Activated naive CD4-positive, alpha-beta T cell treated with anti-CD3 and anti-CD28 coated beads, Interleukin-2, amount 50 U/mL, for 16 hours (primary cell): ENCODE measurements around the gene MKNK1.

Experiments
- DNase-seq: peaks from one replicate; pipeline ENCODE4 v3.0.0-alpha.2; 2020

Gene MKNK1

DNA sequence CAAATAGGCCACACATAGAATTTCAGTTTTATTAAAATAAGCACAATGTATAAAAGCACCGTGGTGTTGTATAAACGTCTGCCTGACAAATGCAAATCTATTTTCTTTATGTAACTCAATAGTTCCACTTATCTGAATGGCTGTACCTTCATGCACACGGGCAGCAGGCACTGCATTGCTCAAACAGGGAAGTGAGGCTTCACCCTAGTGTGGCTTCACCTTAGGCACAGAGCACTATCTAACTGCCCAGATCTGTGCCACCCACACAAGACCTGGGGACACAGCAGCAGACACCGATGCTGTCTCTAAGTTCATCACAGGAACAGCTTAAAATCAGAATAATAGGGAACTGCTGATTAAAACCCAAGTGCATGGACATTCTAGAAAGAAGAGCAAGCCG lies 46.7 kb downstream of the MKNK1 start:
- no peak for DNase-seq

DNA sequence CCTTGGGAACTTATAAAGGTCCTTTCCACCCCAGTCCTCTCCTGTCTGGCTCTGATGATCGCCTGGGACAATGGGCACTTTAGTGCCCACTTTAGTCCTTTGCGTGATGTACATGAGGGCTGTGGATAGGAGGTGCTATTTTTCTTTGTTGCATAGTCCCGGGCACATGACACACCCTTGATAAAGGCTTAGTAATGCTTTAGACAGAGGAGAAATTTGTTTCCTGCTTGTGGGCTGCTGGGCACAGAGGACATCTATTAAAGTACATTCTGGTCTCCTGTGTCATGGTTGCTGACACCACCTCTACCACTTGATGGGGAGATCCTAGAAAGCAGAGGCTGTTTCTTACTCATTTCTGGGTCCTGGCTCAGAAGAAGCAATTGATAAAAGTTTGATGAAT lies 47.2 kb downstream of the MKNK1 start:
- DNase-seq: no peak

DNA sequence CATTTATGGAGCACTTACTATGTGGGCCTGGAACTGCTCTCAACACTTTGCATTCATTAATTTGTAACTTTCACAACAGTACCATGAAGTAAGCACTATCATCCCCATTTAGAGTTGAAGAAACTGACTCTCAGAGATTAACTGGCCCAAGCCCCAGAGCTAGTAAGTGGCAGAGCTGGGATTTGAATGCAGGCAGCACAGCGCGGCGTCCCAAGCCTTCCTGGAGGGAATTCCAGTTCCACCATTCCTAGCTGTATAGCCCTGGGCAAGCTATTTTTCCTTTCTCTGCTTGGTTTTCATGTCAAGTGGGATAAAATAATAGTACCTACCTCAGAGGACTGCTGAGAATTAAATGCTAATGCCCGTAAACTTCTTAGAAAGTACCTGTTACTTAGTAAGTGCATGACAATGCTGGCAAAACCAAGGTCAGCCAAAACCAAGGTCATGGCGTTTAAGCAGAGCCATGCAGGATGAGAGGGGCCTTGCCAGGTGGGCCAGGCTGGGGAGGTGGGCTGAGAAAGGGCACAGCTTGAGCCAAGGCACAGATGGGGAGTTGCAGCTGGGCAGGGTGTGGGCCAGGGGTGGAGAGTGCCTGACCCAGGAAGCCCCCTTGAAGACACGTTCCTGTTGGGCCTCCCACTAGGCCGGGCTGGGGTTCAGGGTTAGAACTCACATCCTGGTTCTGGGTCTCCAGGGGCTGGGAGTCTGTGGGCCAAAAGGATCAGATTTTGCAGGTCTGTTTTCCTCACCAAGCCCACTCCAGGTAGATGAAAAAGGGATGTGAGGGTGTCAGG lies 48.0 kb downstream of the MKNK1 start:
- no peak for DNase-seq

DNA sequence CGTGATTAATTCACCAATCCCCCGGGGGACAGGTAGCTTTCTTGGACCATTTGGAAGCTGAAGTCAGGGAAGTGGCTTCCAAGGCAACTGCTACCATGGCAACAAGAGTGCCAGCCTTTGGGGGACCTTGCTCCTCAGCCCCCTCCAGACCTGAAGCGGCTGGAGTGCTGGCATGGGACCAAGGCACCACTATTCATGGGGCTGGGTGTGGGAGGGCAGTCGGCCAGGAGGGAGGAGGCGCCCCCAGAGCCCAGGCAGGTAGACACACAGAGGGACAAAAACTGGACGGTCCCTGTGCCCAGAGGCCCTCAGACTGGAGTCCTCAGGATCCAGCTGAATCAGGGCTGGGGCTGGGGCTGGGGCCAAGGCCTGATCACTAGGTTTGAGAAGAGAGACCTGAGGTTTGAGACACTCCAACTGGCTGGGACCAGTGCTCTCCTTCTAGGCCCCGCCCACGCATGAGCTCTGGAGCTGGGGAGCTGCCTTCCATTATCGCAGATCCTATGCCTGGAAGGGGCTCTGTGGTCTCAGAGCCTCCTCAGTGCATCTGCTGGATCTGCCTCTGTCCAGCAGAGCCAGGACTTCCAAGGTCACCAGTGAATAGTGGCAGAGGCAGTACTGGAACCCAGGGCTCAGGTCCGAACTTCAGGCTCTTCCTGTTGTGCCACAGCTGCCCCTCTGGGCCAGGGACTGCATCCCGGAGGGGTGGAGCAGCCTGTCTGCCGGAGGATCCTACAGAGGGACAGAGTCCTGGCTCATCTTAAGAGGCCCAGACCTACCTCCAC lies 49.3 kb downstream of the MKNK1 start:
- DNase-seq: no peak

DNA sequence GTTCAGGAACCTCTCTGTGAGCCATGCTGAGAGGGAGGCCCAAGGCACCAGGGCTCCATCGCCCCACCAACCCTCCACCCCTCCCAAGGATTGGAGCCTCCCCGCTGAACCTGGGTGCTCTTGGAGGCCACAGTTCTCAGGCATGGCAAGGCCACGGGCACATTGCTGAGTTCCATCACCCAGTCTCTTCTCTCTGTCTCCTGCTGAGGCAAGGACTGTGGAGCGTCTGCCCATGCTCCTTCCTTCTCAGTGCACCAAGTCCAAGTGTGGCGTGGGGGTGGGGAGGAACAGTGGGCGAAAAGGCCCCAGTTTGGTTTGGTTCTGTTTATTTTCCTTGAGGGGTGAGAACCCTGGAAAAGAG lies 49.9 kb downstream of the MKNK1 start:
- DNase-seq: no peak

DNA sequence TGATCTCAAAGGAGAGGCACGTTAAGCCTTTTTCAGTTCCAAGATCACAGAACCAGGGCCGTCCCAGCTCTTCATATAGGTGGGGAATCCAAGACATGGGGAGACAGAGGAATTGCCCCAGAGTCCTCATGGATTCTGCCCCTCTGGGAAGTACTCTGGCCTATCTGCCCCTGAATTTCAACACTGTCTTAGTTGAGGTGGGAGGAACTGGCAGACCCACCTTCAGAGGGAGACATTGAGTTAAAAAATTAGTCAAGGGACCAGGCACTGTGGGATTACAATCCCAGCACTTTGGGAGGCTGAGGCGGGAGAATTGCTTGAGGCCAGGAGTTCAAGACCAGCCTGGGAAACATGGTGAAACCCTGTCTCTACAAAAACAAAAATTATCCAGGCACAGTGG lies 50.6 kb downstream of the MKNK1 start:
- no peak for DNase-seq

DNA sequence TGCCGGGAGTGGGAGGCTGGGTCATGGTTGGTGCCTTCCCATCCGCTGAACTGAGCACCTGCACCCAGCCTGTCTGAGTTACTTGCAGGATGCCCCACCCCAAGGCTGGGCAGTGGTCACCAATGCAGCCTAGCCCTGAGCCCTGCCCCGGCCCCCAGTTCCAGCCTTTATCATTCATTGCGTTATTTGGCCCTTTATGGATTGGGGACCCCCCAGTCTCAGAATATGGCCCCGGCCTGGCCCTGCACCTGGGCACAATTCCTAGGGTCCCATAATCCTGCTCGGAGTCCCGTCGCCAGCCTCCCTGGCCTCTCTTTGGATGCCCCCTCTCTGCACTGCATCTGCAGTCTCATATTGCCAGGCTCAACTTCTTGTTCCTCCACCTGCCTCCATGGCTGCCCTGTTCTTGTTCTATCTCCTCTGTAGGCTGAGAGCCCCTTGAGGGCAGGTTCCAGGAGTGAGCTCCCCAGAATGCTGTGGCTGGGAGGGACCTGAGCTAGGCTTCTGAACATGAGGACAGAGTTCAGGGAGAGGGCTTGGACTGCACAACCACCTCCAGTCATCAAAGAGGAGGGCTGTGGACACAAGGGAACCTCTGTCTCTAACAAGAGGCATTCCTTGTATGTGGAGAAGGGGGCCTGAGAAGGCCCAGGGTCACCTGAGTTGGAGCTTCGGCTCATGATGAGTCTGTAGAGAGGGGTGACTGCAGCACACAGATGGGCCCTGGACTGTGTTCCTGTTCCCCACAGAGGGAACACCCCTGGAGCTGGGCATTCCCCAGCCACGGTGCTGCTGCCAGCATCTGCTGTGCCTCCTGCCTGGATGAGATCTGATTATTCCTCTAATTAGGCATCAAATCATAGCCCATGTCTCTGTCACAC lies 51.5 kb downstream of the MKNK1 start:
- DNase-seq: no peak

DNA sequence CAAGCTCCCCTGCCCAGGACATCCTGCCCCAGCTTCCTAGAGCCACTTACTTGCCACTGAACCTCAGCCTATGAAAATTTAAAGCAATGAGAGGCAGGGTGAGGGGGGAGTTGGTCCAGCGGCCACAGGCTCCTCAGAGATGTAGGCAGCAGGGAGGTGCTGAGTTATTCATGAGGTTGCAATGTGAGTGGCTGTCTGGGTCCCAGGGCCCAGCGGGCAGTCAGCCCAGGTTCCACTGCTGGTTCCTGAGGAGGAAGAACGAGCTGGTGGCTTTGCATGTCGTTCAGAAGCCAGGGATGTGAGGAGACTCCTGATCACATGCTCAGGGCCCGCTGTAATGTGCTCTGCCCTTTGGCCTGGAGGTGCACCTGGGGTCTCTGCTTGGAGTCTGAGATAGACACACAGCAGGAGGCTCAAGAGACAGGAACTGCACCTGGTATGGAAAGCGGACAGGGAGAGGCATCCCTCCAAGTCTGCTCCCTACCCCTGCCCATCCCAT lies 52.4 kb downstream of the MKNK1 start, which contains the start of gene KNCN:
KNCN (minus strand) TSS at position 51 of the 499 bp plus-strand sequence. CDS start 432 bp downstream, outside the sequence.
- no peak for DNase-seq

DNA sequence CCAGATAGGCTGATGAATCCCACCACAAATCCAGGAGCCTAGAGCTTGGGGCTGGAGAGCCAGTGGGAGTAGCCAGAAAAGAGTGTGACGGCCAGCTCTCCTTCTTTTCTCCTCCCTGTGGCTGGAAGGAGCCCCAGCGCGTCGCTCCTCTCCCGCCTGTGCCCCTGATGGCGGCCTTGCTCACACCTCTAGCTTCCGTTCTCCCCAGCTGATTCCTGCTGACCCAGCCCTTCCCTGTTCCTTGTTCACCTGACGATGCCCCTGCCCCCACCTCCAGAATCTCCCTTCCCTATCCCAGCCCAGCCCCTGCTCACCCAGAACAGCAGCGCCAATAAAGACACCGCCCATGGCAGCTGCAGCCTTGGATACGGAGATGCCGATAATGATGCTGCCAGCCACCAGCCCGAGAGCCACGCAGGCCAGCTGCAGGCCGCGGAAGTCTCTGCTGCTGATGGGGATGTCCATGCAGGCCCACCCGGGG lies 53.3 kb downstream of the MKNK1 start:
- DNase-seq: no peak

DNA sequence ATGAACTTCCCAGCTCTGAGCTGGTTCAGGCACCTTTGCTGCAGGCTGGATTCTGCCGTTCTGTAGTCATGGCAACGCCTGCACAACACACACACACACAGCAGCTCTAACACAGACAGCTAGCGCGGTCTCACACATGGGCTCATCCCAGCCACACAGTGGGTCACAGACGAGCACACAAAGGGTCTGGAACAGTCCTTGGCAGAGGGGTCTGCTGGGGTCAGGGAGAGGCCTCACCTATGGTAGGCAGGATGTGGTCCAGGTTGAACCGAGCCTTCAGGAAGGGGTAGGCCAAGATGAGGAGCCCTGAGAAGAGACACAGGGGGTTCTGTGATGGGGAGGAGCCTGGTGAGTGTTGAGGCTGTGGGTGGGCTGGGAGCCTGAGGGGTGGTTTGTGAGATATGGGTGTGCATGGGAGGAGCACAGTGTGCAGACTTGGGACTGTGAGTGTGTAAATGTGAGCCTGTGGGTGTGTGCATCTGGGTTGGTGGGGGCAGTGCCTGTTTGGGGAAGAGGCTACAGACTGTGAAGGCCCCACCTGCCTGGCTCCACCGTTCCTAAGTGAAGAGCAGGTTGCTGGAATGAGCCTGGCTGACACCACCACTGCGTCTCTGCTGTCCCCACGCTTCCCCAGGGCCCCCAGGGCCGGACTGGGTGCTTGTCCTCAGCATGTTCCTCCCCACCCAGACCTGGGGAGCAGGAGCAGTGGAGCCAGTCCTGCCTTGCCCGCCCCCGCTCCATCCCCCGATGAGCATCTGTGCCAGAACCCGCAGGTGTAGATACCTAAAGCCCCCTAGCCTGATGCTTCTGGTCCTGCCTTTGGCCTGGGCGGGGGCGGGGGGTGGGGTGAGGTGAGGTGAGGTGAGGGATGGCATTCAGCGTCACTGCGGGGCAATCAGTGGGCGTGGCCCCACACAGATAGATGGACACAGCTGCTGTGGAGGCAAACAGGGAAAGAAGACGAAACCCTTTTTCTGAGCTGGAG lies 54.1 kb downstream of the MKNK1 start:
- DNase-seq: no peak

DNA sequence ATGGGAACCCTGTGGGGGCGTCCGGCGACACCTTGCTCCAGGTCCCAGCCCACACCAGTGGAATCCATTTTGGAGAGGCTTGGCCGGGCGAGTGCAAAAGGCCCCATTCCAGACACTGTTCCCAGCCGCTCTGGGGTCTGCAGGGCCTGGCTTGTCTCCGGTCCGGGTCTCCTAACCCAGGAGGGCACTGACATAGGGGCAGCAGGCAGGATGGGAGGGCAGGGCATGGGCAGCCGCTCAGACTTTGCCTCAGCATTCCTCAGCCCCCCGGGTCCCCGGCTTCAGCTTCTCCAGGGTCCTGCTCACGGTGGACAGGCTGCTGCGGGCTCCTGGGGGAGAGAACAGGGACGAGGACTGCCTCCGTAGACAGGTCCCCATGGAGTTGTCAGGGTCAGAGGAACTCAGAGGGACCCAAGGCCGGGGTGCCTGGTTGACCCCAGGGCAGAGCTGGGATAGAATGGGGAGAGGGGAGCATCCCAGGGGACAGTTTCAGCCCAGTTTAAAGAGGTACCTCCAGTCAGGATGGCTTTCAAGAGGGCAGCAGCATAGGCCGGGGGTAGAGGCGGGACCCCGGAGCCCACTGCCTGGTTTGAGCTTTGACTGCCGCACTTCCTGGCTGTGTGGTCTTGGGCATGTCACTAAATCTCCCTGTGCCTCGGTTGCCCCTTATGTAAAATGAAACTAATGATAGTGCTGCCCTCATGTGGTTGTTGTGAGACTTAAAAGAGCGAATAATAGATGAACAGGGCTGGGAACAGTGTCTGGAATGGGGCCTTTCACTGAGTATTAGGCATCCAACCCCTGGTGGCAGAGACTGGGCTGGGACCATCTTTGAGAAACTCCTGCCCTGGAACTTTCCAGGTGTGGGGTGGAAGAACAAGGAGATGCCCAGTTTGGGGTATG lies 56.3 kb downstream of the MKNK1 start:
- no peak for DNase-seq

DNA sequence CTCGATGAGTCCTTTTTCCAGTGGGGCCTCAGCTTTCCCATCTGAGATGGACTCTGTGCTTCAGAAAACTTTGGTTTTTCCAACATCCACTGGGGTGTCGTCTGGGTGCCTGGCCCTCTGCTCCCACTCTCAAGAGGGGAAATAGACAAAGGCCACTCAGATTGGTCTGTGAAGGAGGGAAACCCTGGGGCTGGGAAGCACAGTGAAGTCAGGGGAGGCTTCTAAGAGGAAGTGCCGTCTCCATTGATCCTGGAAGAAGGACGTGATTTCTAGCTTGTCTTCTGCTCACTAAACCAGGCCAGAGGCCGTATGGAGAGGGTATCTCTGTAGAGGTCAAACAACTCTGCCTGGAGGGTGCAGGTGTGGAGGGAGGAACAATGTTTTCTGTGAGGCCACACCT lies 57.9 kb downstream of the MKNK1 start:
- DNase-seq: no peak

DNA sequence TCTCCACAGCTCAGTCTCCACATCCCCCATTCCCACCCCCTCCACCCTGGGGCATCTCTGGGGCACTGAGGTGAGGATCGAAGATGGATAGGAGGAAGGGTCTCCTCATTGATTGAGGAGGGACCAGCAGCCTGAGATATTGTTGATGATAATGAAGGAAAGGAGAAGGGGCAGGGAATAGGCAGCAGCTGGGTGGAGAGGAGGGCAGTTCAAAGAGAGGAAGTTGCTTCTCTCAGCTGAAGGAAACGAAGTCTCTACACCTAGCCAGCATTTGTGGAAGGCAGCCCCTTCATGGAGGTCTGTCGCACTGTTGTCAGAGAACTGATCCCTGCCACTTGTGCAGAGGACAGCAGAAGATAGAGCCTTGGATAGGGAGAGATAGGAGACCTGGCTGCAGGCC lies 58.3 kb downstream of the MKNK1 start:
- DNase-seq: no peak

DNA sequence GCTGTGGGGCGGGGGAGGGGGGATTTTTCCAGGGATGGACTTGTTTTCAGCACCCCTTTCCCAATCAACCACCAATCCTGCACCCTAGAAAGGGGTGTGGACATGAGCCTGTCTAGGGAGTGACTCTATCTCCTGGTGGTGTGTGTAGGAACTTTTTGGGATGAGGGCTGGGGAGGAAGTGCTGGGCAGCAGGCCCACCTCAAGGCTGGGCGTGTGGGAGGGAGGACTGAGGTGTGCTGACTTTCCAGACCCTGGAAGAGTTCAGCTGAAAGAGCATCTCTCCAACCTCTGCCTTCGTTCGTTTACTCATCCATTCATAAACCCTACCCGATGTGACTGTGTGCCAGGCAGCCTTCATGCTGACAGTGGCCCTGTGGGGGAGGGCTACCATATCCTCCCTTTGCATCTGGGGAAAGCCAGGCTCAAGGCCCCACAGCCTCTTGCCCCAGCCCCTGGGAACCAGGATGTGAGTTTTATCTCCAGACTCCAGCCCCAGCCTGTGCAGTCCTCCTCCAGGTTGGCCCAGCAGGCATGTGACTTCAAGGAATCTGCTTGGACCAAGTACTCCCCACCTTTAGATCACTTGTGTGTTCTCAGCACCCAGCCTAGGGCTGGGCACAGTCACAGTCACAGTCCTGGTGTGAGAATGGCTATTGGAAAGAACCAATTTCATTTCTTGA lies 59.4 kb downstream of the MKNK1 start:
- no peak for DNase-seq

DNA sequence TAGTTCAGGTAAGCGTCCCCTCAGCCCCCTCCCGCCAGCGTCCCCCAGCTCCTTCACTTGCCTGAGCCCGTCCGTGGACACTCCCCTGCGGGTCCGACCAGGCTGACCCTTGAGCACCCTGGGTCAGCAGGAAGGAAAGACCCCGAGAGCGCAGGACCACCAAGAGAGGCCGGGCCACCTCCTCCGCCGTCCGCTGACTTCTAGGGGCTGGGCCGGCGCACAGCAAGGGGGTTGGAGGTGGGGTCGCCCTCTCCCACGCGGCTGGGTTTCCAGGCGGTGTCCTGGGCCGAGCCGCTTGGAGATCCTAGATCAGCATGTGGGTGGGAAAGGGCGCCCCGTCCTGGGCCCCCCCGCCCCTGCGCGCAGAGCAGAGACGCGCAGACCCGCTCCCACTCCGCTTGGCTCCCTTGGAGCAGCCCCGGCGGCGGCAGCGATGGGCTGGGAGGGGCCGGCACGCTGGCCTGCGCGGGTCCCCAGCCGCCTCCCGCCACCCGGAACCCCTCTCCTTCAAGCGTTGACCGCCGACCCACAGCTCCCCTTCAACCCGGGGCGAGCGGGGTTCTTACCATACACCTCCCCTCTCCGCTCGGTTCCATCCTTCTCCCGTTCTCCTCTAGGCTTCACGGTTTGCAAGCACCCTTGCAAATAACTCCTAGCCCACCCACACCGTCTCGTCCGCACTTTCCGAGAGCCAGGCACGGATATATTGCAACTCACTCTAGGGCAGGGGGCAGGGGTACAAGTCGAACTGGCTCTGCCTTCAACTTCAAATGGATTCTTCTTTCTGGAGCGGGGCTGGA lies 60.1 kb downstream of the MKNK1 start:
- DNase-seq: no peak

DNA sequence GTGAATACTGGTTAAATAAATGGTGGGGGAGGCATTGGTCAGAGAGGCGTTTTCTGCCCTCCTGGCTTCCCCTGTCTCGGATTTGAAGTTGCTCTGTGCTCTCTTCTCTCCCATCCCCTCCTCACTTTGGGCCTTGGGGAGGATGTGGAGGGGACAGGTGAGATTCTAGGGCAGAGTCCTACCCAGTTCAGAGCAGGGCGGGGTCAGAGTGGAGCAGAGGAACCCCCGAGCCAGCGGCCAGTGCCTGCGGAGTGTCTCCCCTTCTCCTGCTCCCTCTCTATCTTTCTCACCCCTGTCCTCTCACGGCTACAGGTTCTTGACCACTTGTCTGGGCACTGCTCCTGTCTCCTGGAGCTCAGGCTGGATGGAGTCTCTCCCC lies 60.7 kb downstream of the MKNK1 start:
- DNase-seq: no peak

DNA sequence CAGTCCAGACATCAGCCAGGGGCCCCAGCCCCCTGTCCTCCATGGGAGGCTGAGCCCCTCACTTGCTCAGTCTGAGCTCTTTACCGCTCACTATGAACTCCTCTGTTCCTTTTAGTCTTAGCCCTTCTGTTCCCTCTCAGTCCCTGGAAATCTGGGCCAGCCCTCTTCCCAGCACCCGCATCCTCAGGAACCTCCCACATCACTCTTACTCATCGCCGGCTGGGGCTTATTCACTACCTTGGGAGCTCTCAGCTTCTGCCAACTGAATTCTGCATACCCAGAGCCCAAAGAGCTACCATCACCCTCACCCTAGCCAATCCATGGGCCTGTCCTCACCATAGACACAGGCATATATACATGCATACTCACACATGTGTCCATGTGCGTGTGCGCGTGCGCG lies 64.1 kb downstream of the MKNK1 start:
- no peak for DNase-seq

DNA sequence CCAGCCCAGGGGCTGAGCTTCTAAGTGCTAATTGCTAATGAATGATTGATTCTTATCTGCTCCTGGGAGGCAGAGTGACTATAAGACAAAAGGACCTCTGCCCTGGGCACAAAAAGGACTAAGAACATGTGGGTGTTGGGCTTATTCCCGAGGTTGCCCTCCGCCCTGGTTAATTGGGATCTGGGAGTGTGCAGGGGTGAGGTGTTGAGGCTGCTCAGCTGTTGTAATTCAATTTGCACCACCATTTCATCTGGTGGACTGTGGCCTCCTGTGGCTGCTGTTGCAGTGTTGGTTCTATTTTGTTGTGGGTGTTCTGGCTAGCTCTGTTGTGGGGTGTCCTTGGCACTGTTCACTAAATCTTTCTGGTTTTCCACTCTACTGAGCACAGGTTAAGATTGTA lies 65.9 kb downstream of the MKNK1 start:
- no peak for DNase-seq

DNA sequence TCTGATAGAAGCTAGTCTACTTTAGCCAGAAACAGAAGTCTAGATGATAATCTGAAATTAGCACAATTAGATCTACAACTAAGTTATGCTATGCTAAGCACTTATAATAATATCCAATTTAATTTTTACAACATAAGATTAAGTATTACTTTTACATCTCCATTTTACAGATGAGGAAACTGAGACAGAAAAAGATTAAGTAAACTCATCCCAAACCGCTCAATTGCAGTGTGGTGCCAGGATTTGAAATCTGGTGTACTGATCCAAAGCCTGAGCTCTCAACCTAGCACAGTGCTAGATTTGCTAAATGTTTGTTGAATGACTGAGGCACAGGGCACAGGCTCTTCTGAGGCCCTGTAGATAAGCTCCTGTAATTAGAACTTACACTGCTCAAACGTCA lies 66.4 kb downstream of the MKNK1 start:
- no peak for DNase-seq
